Bronchial epithelial cell (primary cell): ENCODE results near the gene LUZP2. TPM values are rescaled to one million over a fixed set of nuclear protein-coding genes. Genes with fewer than 3 reads are reported as not detected.

ENCODE experiments used
- DNase-seq: peaks from one replicate; pipeline ENCODE4 v3.0.0-alpha.2; 2010; ENCODE audit warnings: low read depth
- FAIRE-seq: peaks from 2 replicates; lab custom pipeline; 2011; peaks lifted over from hg19 to GRCh38; lab: Jason Lieb, UNC
- H3K27me3 ChIP-seq: 2 replicates; pipeline ENCODE4 v1.5.1; 2011; ENCODE audit warnings: low read length; ENCODE audit not compliant: control insufficient read depth, insufficient read depth
- H3K36me3 ChIP-seq: 2 replicates; pipeline ENCODE4 v1.5.1; 2011; ENCODE audit warnings: low read length; ENCODE audit not compliant: control insufficient read depth, insufficient read depth
- H3K4me3 ChIP-seq: 2 replicates; pipeline ENCODE4 v1.5.1; 2011; ENCODE audit warnings: mild to moderate bottlenecking, low read depth, low read length, control low read depth
- total RNA-seq: library from RNA; depleted of rRNA; stranded (reverse); fragments of >200 nt; gene quantifications from 2 replicates; pipeline ENCODE4 v1.2.1, GENCODE V29; 2014
- TF ChIP-seq, protein P1 (sequence below): IDR thresholded peaks from 2 replicates; pipeline ENCODE4 v1.5.1; 2011; ENCODE audit warnings: mild to moderate bottlenecking, moderate library complexity, low read length, control low read depth, inconsistent platforms; ENCODE audit not compliant: insufficient read depth, severe bottlenecking

The LUZP2 gene
- total RNA-seq, 1 donor from 2014 or later, result not detected

DNA sequence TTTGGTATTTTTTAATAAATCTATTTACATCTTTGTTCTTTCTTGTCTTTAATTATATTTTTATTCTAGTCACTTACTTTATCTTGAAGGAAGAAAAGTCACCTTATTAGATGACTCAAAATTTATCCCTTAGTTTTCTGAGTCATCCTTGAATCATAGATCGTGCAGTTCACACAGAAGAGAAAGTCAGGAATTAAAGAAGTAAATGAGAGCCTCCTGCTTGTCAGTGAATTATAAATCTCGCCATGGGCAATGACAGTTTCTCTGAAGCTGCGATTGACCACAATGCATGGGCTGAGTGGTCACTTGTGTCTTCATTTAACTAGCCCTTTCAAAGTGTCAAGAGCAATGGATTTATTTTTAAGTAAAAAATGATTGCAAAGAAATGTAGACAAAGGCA is 91.2 kb downstream of the LUZP2 start:
- no peaks in the 10 kb centered on the region for H3K27me3 ChIP-seq
- no peak overlapping the region for H3K4me3 ChIP-seq
- DNase-seq (peak; percentile 91), FAIRE-seq (no peak)
- H3K36me3 ChIP-seq, result no peaks in the 10 kb centered on the region
- TF ChIP-seq, protein P1, sequence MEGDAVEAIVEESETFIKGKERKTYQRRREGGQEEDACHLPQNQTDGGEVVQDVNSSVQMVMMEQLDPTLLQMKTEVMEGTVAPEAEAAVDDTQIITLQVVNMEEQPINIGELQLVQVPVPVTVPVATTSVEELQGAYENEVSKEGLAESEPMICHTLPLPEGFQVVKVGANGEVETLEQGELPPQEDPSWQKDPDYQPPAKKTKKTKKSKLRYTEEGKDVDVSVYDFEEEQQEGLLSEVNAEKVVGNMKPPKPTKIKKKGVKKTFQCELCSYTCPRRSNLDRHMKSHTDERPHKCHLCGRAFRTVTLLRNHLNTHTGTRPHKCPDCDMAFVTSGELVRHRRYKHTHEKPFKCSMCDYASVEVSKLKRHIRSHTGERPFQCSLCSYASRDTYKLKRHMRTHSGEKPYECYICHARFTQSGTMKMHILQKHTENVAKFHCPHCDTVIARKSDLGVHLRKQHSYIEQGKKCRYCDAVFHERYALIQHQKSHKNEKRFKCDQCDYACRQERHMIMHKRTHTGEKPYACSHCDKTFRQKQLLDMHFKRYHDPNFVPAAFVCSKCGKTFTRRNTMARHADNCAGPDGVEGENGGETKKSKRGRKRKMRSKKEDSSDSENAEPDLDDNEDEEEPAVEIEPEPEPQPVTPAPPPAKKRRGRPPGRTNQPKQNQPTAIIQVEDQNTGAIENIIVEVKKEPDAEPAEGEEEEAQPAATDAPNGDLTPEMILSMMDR, result no peak

DNA sequence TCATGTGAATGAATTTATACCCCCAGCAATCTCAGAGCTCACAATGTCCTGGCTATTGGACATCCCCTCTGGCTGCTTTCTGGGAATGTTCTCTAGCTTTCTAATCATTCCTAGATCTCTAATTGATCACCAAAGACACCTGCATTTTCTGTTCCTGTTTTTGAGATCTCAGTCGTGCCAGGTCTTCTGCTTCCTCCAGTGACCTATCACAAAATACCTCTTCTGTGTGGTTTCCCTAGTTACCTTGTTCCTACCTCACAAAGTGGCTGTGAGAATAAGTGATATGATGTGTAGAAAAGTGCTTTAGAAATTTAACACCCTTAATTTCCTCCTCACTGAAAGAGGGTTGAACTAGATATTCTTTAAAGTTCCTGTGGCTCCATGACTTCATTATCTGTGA is 92.2 kb downstream of the LUZP2 start:
- no peak for FAIRE-seq
- Histone ChIP-seq H3K4me3 (no peak overlapping the region), H3K36me3 (no peaks in the 10 kb centered on the region), H3K27me3 (no peaks in the 10 kb centered on the region)
- TF ChIP-seq, protein P1, result no peak
- no peak for DNase-seq

DNA sequence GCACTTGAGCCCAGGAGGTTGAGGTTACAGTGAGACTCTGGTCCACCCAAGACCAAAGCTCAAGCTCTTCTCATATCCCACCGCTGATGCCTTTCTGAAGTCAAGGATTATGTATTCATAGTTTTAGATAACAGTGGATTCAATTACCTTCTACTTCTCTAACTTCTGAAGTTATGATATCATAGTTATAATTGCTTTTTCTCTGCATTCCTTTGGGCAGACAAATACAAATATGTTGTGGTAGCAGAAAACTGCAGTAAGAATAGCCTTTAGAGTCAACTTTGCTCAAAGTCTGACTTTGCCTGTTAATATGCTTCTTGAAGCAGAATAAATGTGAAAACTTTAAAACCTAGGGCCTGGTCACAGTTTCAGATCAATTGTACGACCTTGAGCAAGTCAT is 94.4 kb downstream of the LUZP2 start:
- DNase-seq (no peak), FAIRE-seq (no peak)
- Histone ChIP-seq H3K27me3 (no peaks in the 10 kb centered on the region), H3K4me3 (no peak overlapping the region), H3K36me3 (no peaks in the 10 kb centered on the region)
- TF ChIP-seq, protein P1, result no peak

DNA sequence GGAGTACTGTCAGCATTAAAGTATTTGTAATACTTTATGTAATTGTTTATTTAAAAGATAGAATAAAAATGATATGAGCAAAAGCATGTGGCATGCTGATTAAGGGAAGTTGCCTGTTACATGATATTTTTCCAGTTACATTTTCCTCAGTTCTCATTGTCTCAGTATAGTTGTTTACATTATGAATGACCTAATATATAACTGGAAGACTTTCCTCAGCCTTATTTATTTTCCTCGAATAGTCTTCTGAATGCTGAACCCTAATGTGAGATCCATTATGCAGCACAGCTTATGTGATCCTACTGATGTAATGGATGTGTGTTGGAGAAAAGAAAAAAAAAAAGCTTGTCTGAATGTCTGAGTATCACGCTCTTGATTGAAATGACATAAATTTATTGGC is 95.5 kb downstream of the LUZP2 start:
- DNase-seq (peak; percentile 23), FAIRE-seq (no peak)
- TF ChIP-seq, protein P1, result no peak
- Histone ChIP-seq H3K27me3 (no peaks in the 10 kb centered on the region), H3K36me3 (no peaks in the 10 kb centered on the region), H3K4me3 (no peak overlapping the region)

DNA sequence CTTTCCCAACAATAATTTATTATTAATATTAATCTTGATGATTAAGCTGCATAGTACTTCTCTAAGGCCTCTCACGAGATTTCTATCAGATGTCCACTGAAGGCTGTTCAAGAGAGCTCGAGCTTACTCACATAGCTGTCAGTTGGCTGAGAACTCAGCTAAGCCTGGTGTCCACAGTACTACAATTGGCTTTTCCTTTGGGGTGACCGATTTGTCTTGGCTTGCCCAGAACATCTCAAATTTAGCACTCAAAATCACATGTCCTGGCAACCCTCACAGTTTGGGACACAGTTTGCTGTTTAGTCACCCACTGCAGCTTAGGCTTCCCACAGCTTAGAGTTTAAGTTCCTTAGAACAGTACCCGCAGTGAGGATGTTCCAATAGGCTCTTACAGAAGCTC is 96.5 kb downstream of the LUZP2 start:
- H3K36me3 ChIP-seq, result no peaks in the 10 kb centered on the region
- H3K4me3 ChIP-seq, result no peak overlapping the region
- FAIRE-seq, result no peak
- TF ChIP-seq, protein P1, result no peak
- peak; percentile 92 for DNase-seq
- no peaks in the 10 kb centered on the region for H3K27me3 ChIP-seq

DNA sequence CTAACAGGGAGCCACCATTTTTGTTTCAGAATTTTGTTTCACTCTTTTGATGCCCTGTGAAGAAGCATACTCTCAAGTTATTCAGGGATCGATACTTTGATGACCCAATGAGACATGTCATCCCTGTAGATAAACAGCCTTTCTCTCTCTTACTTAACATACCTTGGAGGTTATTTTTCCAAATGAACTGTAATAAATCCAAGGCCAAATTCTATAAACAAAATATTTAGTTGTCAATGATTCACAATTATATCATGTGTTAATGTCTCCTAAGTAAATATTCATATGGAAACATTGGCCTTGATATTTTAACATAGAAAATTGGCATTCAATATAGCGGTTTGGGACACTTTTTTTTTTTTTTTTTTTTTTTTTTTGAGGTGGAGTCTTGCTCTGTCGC is 97.5 kb downstream of the LUZP2 start:
- peak; percentile 21 for DNase-seq
- FAIRE-seq, result no peak
- Histone ChIP-seq H3K36me3 (no peaks in the 10 kb centered on the region), H3K27me3 (no peaks in the 10 kb centered on the region), H3K4me3 (no peak overlapping the region)
- TF ChIP-seq, protein P1, result no peak
